ENCODE measurements around the gene JAK1.

DNA sequence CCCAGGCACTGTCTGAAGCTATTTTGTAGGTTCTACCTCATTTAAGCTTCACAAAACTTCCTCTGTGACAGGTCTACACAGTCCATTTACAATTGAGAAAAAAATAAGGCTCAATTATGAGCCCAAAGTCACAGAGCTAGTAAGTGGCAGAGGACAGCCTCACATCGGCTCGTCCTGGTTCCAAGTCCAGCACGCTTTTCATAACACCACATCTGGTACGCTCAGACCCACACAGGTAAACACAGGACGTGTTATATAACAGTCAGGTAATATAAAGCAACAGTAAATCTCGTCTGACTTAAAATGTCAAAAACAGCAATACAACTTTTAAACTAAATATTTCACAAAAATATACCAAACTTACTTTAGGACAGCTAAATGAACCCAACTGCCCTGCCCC lies 13.1 kb downstream of the JAK1 start:
- no peak for TF ChIP-seq YY1 (IDR thresholded peaks at IDR 0.05; ENCODE audit: insufficient read depth, insufficient read length)
- no peak for TF ChIP-seq ZNF274 (IDR thresholded peaks at IDR 0.05; ENCODE audit: low read depth, low read length)
- no peak for TF ChIP-seq SUZ12 (IDR thresholded peaks at IDR 0.05; ENCODE audit: extremely low read depth, insufficient read depth, insufficient read length)

Data from NT2/D1 (cell line).